ENCODE measurements around the gene TNFRSF1A. TPM values are rescaled to one million over a fixed set of nuclear protein-coding genes. Genes with fewer than 3 reads are reported as not detected.

TNFRSF1A gene
- total RNA-seq, 1 experiment from 2014 or later: 59.9 TPM

DNA sequence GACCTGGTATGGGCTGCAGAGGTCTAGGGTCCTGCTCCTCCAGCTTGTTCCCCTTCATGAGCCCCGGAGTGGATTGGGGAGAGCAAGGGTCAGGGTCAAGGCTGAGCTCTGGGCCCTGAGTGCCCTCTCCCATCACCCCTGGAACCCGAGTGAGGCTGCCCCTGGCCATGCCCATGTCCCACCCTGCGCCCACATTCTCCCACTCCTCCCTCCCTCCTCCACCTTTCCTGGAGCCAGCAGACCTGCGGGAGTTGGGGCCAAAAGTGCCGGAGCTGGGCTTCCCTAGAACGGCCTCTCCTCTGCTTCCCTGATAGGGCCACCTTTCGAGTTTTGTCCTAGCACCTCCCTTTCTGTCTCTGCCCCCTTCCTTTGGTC is 32.9 kb upstream of the TNFRSF1A start:
- Histone ChIP-seq H3K4ac (ENCODE audit: low read depth, low read length) (no peak overlapping the region), H4K8ac (replicated peaks; ENCODE audit: insufficient read length, low read depth, low read length) (no peak overlapping the region), H3K79me1 (ENCODE audit: insufficient read depth, low read depth, low read length, poor library complexity, severe bottlenecking) (peaks cover 7% of the 10 kb centered on the region), H2BK15ac (ENCODE audit: low read depth, low read length) (no peak overlapping the region), H2BK12ac (ENCODE audit: insufficient read length, low read depth, low read length) (peak overlapping the region; percentile 92), H3T11ph (ENCODE audit: low read length) (no peak overlapping the region), H3K9me3 (ENCODE audit: control insufficient read depth, low read depth, low read length) (no peaks in the 10 kb centered on the region), H3K56ac (ENCODE audit: insufficient read length, low read depth, low read length) (peak overlapping the region; percentile 47), H3K27ac (ENCODE audit: insufficient read length, low read depth, low read length) (peak overlapping the region; percentile 74), H3K18ac (ENCODE audit: insufficient read length, low read depth, low read length) (peak overlapping the region; percentile 91), H3K14ac (ENCODE audit: insufficient read depth, low read length) (peak overlapping the region; percentile 64), H2AK5ac (ENCODE audit: insufficient read length, low read length) (peak overlapping the region; percentile 46), H2AFZ (ENCODE audit: low read length) (no peak overlapping the region), H2BK20ac (ENCODE audit: low read depth, low read length, poor library complexity, severe bottlenecking) (no peak overlapping the region), H3K23ac (ENCODE audit: insufficient read length, low read depth, low read length) (no peak overlapping the region), H3K4me1 (ENCODE audit: insufficient read depth, low read length) (peaks cover 22% of the 10 kb centered on the region), H2BK5ac (ENCODE audit: insufficient read length, low read length) (peak overlapping the region; percentile 74), H4K91ac (ENCODE audit: insufficient read length, low read depth, low read length) (peak overlapping the region; percentile 43), H4K5ac (ENCODE audit: insufficient read length, low read depth, low read length) (no peak overlapping the region), H3K9ac (ENCODE audit: extremely low read depth, insufficient read length, low read length) (peak overlapping the region; percentile 93), H3K23me2 (ENCODE audit: insufficient read length, low read depth, low read length, poor library complexity, severe bottlenecking) (peaks cover 51% of the 10 kb centered on the region), H2BK120ac (ENCODE audit: low read depth, low read length, poor library complexity, severe bottlenecking) (no peak overlapping the region), H4K20me1 (ENCODE audit: control insufficient read depth, insufficient read depth, insufficient read length) (no peaks in the 10 kb centered on the region), H3K27me3 (ENCODE audit: insufficient read depth, low read length) (no peaks in the 10 kb centered on the region), H3K79me2 (ENCODE audit: insufficient read depth, low read length) (peaks cover 23% of the 10 kb centered on the region), H3K4me2 (ENCODE audit: insufficient read depth, insufficient read length, low read length) (peak overlapping the region; percentile 82)
- peak overlapping the region; percentile 93 to 100 (median 99) for H3K27ac Mint-ChIP-seq
- H3K9me3 Mint-ChIP-seq: no peaks in the 10 kb centered on the region
- no peaks in the 10 kb centered on the region for H3K27me3 Mint-ChIP-seq (ENCODE audit: low read depth)
- DNase-seq: no peak
- WGBS (ENCODE audit: extremely low coverage, insufficient read length, low lambda C conversion rate): no CpG with 5 or more reads among the region's 7 CpGs
- TF ChIP-seq, protein P1, sequence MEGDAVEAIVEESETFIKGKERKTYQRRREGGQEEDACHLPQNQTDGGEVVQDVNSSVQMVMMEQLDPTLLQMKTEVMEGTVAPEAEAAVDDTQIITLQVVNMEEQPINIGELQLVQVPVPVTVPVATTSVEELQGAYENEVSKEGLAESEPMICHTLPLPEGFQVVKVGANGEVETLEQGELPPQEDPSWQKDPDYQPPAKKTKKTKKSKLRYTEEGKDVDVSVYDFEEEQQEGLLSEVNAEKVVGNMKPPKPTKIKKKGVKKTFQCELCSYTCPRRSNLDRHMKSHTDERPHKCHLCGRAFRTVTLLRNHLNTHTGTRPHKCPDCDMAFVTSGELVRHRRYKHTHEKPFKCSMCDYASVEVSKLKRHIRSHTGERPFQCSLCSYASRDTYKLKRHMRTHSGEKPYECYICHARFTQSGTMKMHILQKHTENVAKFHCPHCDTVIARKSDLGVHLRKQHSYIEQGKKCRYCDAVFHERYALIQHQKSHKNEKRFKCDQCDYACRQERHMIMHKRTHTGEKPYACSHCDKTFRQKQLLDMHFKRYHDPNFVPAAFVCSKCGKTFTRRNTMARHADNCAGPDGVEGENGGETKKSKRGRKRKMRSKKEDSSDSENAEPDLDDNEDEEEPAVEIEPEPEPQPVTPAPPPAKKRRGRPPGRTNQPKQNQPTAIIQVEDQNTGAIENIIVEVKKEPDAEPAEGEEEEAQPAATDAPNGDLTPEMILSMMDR (conservative IDR thresholded peaks at IDR 0.05): no peak
- peaks cover 2 to 15% (median 15%) of the 10 kb centered on the region in 3 experiments for H3K36me3 Mint-ChIP-seq (ENCODE audit: insufficient read depth in 1 of 3, low read depth in 3 of 3)
- H3K4me3 Mint-ChIP-seq: peak overlapping the region; percentile 79 to 89
- H3K4me1 Mint-ChIP-seq: peaks cover 72 to 85% of the 10 kb centered on the region in 2 experiments

Data from H9 (cell line).